Medulla oblongata (tissue), 1 donor: ENCODE measurements around the gene NRL.
"Not testable (repeated sequence)": the region's sequence is repeated elsewhere in the genome, so short reads cannot be mapped to it uniquely, and the experiment has no call there.

Experiments used
- DNase-seq: peaks from one replicate; pipeline ENCODE4 v3.0.0-alpha.2; 2015; ENCODE audit errors: extremely low spot score

Gene NRL

GRCh38 chr14:24123424-24124417, 9.0 kb upstream of the NRL start:
- DNase-seq = no peak

GRCh38 chr14:24122898-24123297, 8.1 kb upstream of the NRL start:
- DNase-seq = no peak

GRCh38 chr14:24122416-24122815, 7.7 kb upstream of the NRL start:
- DNase-seq = no peak

- no peak for DNase-seq
Measured at GRCh38 chr14:24121210-24121609, 6.5 kb upstream of the NRL start.

GRCh38 chr14:24119691-24120090, 4.9 kb upstream of the NRL start:
- no peak for DNase-seq

- no peak for DNase-seq
Measured at GRCh38 chr14:24117179-24117578, 2.4 kb upstream of the NRL start.

- DNase-seq = no peak
Measured at GRCh38 chr14:24116128-24116814, 1.5 kb upstream of the NRL start.

- DNase-seq = no peak
Measured at GRCh38 chr14:24115422-24116127, 826 bp upstream of the NRL start.

GRCh38 chr14:24113801-24114531, 783 bp downstream of the NRL start:
- DNase-seq = peak; percentile 87

- DNase-seq = no peak
Measured at GRCh38 chr14:24113379-24113800, 1.4 kb downstream of the NRL start.

- no peak for DNase-seq
Measured at GRCh38 chr14:24110523-24110922, 4.2 kb downstream of the NRL start.

- no peak for DNase-seq
Measured at GRCh38 chr14:24110060-24110459, 4.7 kb downstream of the NRL start.

GRCh38 chr14:24108336-24108874, 6.3 kb downstream of the NRL start:
- DNase-seq = no peak

- no peak for DNase-seq
Measured at GRCh38 chr14:24106672-24107271, 8.0 kb downstream of the NRL start.

- not testable (repeated sequence) for DNase-seq
Measured at GRCh38 chr14:24105609-24106239, 9.0 kb downstream of the NRL start.

GRCh38 chr14:24103451-24103850, 11.3 kb downstream of the NRL start:
- DNase-seq = no peak

GRCh38 chr14:24102357-24103048, 12.2 kb downstream of the NRL start:
- no peak for DNase-seq

GRCh38 chr14:24100982-24101494, 13.7 kb downstream of the NRL start:
- DNase-seq = no peak

- DNase-seq = no peak
Measured at GRCh38 chr14:24100197-24100981, 14.4 kb downstream of the NRL start.
